T-cell (primary cell): ENCODE data around the gene DFFB. TPM values are rescaled to one million over a fixed set of nuclear protein-coding genes. Genes with fewer than 3 reads are reported as not detected.

ENCODE experiments used
- ATAC-seq, 4 experiments: fragments of 200-7000 bp in 3 of 4; fragments of 150-1000 bp in 1 of 4; cut with Tn5 transposase; replicated peaks in 1 of 4; 1 replicate in 3 of 4; 2 replicates in 1 of 4; pipeline ENCODE4 v1.10.0; 2021; ENCODE audit warnings: moderate library complexity in 3 of 4, mild to moderate bottlenecking in 2 of 4, moderate number of reproducible peaks in 1 of 4
- CTCF ChIA-PET, 2 donors: fragments of 300-600 bp; sonication (Branson Sonifier 250); formaldehyde crosslinking; loops; one replicate each; lab custom pipeline; 2022; ENCODE audit warnings: antibody characterized with exemption in 2 of 2; lab: Charles Lee
- POLR2A ChIA-PET, 2 donors: fragments of 300-600 bp; sonication (Branson Sonifier 250); formaldehyde crosslinking; loops; one replicate each; lab custom pipeline; 2022; ENCODE audit warnings: antibody characterized with exemption in 2 of 2; lab: Charles Lee
- DNase-seq, 35 experiments: peaks; one replicate each; pipeline versions ENCODE4 v3.0.0 to v3.0.0-alpha.2; 2013 to 2023
- H3K27ac ChIP-seq: one replicate; pipeline ENCODE4 v1.5.1; 2013; ENCODE audit warnings: low read length
- H3K27me3 ChIP-seq, 2 experiments: replicated peaks in 1 of 2; 1 replicate in 1 of 2; 2 replicates in 1 of 2; pipeline versions ENCODE4 v1.6.1 to v1.7.0; 2013; ENCODE audit warnings: low read length in 1 of 2, mixed read lengths in 1 of 2; ENCODE audit not compliant: control insufficient read depth in 2 of 2, insufficient read depth in 2 of 2; ENCODE audit errors: extremely low read depth in 1 of 2
- H3K36me3 ChIP-seq, 2 donors: 1 replicate in 1 of 2; 2 replicates in 1 of 2; pipeline versions ENCODE4 v1.6.1 to v1.7.0; 2013; ENCODE audit warnings: low read length in 1 of 2; ENCODE audit not compliant: control insufficient read depth in 2 of 2, insufficient read depth in 1 of 2; ENCODE audit errors: extremely low read depth in 1 of 2
- H3K4me1 ChIP-seq, 2 experiments: 1 replicate in 1 of 2; 2 replicates in 1 of 2; pipeline versions ENCODE4 v1.6.1 to v1.7.0; 2013; ENCODE audit warnings: low read length in 2 of 2, mixed read lengths in 1 of 2; ENCODE audit not compliant: insufficient read depth in 2 of 2, control insufficient read depth in 1 of 2; ENCODE audit errors: extremely low read depth in 1 of 2
- H3K4me3 ChIP-seq, 2 donors: 1 replicate in 1 of 2; 2 replicates in 1 of 2; pipeline versions ENCODE4 v1.5.1 to v1.7.0; 2013; ENCODE audit warnings: mild to moderate bottlenecking in 2 of 2, low read length in 1 of 2, moderate library complexity in 1 of 2; ENCODE audit not compliant: control insufficient read depth in 1 of 2; ENCODE audit errors: extremely low read depth in 1 of 2
- H3K9me3 ChIP-seq: 2 replicates; pipeline ENCODE4 v1.7.0; 2013
- H3K27ac Mint-ChIP-seq, 2 donors: one replicate each; pipeline ENCODE4 v1.8.0; 2020 to 2021; ENCODE audit warnings: mild to moderate bottlenecking in 2 of 2, mixed read lengths in 2 of 2
- H3K27me3 Mint-ChIP-seq, 2 donors: one replicate each; pipeline ENCODE4 v1.8.0; 2021 to 2022; ENCODE audit warnings: mixed read lengths in 2 of 2
- H3K36me3 Mint-ChIP-seq: one replicate; pipeline ENCODE4 v1.8.0; 2021; ENCODE audit warnings: mixed read lengths
- H3K4me1 Mint-ChIP-seq, 3 donors: one replicate each; pipeline ENCODE4 v1.8.0; 2020 to 2022; ENCODE audit warnings: mixed read lengths in 3 of 3, mild to moderate bottlenecking in 1 of 3
- H3K4me3 Mint-ChIP-seq, 3 donors: one replicate each; pipeline ENCODE4 v1.8.0; 2020 to 2022; ENCODE audit warnings: mild to moderate bottlenecking in 3 of 3, mixed read lengths in 3 of 3, moderate library complexity in 3 of 3
- H3K9me3 Mint-ChIP-seq, 3 donors: one replicate each; pipeline ENCODE4 v1.8.0; 2020 to 2022; ENCODE audit warnings: mixed read lengths in 3 of 3
- WGBS: methylation state at CpG from one replicate; pipeline ENCODE4 v1.1.5; 2013; ENCODE audit warnings: missing lambda C conversion rate; ENCODE audit not compliant: insufficient coverage; 5-methylcytosine and 5-hydroxymethylcytosine counted together
- total RNA-seq, 35 experiments: library from RNA in 6 of 35; stranded (reverse) in 6 of 35; fragments of 120-200 nt in 1 of 35; gene quantifications; one replicate each; pipeline versions ENCODE4 v1.2.1 to v1.2.4 and lab custom pipeline; 2013 to 2026

Gene DFFB
- total RNA-seq, 5 donors from 2014 or later (not counting 1 experiment from before 2014, with no cell fraction given) = 14.9 to 24.1 (median 18.5) TPM

DNA sequence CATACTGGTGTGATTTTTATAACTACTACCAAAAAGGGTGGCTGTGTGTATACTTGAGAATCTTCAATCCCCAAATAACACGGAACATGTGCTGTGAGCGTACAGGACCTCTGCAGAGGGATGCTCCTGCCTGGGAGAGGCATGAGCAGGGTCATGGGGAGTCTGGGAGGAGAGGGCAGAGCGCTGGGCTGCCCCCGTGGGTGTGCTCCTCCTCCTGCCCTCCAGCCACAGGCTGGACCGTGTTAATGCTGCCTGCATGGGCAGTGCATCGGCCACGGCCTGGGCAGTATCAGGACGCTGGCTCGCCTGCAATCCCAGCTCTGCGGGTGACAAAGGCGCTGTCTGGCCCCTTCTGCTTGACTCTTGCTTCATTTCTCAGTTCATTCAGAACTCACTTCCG is 6.4 kb upstream of the DFFB start:
- peaks cover 30% of the 10 kb centered on the region for H3K36me3 Mint-ChIP-seq
- ChIA-PET POLR2A (no interaction called here), CTCF (no interaction called here)
- peaks cover 18 to 40% of the 10 kb centered on the region in 2 donors for H3K36me3 ChIP-seq
- H3K27ac ChIP-seq = no peak overlapping the region
- H3K4me1 ChIP-seq = peaks cover 3 to 8% of the 10 kb centered on the region in 2 experiments
- H3K27me3 ChIP-seq = no peaks in the 10 kb centered on the region
- DNase-seq = no peak
- no peaks in the 10 kb centered on the region for H3K9me3 ChIP-seq
- H3K4me3 Mint-ChIP-seq = no peak overlapping the region
- peaks cover 15 to 17% (median 15%) of the 10 kb centered on the region in 3 donors for H3K4me1 Mint-ChIP-seq
- H3K9me3 Mint-ChIP-seq = no peaks in the 10 kb centered on the region
- ATAC-seq = no peak
- no peaks in the 10 kb centered on the region for H3K27me3 Mint-ChIP-seq
- 85% methylated on average over 8 of the region's 12 CpGs for WGBS
- no peak overlapping the region for H3K4me3 ChIP-seq
- no peak overlapping the region for H3K27ac Mint-ChIP-seq

DNA sequence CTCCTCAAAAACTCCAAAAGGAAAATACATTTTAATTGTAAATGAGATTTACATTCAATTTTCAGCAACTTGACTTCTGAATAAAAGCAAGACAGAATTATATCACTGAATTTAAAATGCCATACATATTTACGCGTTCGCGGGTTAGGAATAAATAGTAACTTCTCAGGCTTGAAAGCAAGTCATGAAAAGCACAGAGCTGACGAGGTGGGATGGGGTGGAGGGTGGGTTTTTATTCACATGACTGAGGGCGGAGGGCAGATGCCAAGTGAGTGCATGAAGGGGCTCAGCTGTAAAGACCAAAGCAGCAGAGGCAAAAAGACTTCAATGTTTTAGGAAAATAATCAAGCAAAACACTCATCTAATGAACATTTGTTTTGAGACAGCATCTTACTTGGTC is 6.0 kb upstream of the DFFB start:
- H3K4me3 ChIP-seq = no peak overlapping the region
- WGBS = 100% methylated on average over 1 of the region's 6 CpGs

DNA sequence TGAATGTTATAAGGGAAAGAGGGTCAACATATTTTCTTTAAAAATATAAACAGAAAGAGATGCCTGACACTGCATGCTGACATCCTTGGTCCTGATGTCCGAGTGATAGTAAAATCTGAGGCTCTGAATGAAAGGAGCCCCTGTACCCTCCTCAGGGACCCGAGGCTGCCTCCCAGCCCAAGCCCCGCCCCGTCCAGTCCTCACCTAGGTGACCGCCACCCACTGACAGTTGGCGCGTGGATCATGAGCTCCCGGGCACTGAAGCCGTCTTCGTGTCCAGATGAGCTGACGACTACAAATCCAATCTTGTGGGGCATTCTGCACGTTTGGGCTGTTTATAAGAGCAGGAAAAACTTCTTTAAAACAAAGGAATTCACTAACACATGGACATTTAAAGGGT is 5.2 kb upstream of the DFFB start:
- WGBS = 96% methylated on average over 9 of the region's 12 CpGs
- H3K9me3 ChIP-seq = no peaks in the 10 kb centered on the region
- peaks cover 6 to 15% of the 10 kb centered on the region in 2 experiments for H3K4me1 ChIP-seq
- no peak overlapping the region for H3K27ac ChIP-seq
- ATAC-seq (no peak), DNase-seq (no peak)
- no peaks in the 10 kb centered on the region for H3K27me3 Mint-ChIP-seq
- H3K27ac Mint-ChIP-seq = no peak overlapping the region
- no peak overlapping the region for H3K4me3 ChIP-seq
- no peak overlapping the region for H3K4me3 Mint-ChIP-seq
- H3K4me1 Mint-ChIP-seq = peaks cover 18 to 21% (median 20%) of the 10 kb centered on the region in 3 donors
- ChIA-PET CTCF (no interaction called here), POLR2A (no interaction called here)
- no peaks in the 10 kb centered on the region for H3K27me3 ChIP-seq
- H3K9me3 Mint-ChIP-seq = no peaks in the 10 kb centered on the region
- peaks cover 25% of the 10 kb centered on the region for H3K36me3 Mint-ChIP-seq
- H3K36me3 ChIP-seq = peaks cover 16 to 33% of the 10 kb centered on the region in 2 donors

More for the DNA sequence above, 6.0 kb upstream of the DFFB start:
- H3K36me3 ChIP-seq = peaks cover 18 to 40% of the 10 kb centered on the region in 2 donors
- Mint-ChIP-seq H3K4me1 (peaks cover 17 to 20% (median 19%) of the 10 kb centered on the region in 3 donors), H3K27ac (no peak overlapping the region), H3K36me3 (peaks cover 30% of the 10 kb centered on the region), H3K9me3 (no peaks in the 10 kb centered on the region), H3K27me3 (no peaks in the 10 kb centered on the region), H3K4me3 (no peak overlapping the region)
- H3K4me1 ChIP-seq = peaks cover 6 to 12% of the 10 kb centered on the region in 2 experiments
- ATAC-seq (no peak), DNase-seq (no peak)
- no peaks in the 10 kb centered on the region for H3K27me3 ChIP-seq
- ChIA-PET POLR2A (no interaction called here), CTCF (no interaction called here)
- no peaks in the 10 kb centered on the region for H3K9me3 ChIP-seq
- no peak overlapping the region for H3K27ac ChIP-seq

DNA sequence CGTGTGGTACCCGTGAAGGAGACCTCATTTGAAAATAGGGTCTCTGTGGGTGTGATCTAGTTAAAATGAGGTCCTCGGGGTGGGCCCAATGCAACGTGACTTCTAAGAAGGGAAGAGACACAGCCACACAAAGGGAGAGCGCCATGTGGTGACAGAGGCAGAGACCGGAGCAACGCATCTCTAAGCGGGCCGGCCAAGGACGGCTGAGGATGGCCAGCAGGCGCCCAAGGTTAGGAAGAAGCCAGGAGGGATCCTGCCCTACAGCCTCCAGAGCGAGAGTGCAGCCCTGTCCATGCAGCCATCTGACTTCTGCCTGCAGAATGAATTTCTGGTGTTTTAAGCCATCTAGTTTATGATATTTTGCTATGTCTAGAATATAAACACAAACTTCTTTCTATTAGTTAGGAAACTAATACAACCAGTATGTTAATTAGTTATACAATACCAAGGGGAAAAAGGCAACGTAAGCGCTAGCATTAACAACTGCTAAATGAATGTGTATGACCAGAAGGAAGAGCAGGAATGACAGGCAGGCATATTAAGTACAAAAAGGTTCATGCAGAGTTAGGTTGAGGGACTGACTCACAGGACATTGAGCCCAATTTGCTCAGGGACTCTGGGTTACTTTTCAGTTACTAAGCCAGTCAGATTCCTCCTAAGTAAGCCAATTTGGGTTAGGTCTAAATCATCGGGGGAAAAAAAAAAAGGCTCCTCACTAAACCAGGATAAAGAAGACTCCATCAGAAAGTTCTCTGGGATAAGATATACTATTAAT is 4.4 kb upstream of the DFFB start:
- Mint-ChIP-seq H3K9me3 (no peaks in the 10 kb centered on the region), H3K27ac (no peak overlapping the region), H3K27me3 (no peaks in the 10 kb centered on the region), H3K4me3 (no peak overlapping the region), H3K36me3 (peaks cover 18% of the 10 kb centered on the region), H3K4me1 (peaks cover 23 to 24% (median 23%) of the 10 kb centered on the region in 3 donors)
- H3K36me3 ChIP-seq = peaks cover 15 to 25% of the 10 kb centered on the region in 2 donors
- no peaks in the 10 kb centered on the region for H3K9me3 ChIP-seq
- no peak for DNase-seq
- H3K4me1 ChIP-seq = peaks cover 7 to 20% of the 10 kb centered on the region in 2 experiments
- ChIA-PET CTCF (no interaction called here), POLR2A (no interaction called here)
- H3K4me3 ChIP-seq = no peak overlapping the region
- peaks cover 0 to 1% of the 10 kb centered on the region in 2 experiments for H3K27me3 ChIP-seq
- 77% methylated on average over 10 of the region's 15 CpGs for WGBS
- ATAC-seq = no peak
- H3K27ac ChIP-seq = no peak overlapping the region

DNA sequence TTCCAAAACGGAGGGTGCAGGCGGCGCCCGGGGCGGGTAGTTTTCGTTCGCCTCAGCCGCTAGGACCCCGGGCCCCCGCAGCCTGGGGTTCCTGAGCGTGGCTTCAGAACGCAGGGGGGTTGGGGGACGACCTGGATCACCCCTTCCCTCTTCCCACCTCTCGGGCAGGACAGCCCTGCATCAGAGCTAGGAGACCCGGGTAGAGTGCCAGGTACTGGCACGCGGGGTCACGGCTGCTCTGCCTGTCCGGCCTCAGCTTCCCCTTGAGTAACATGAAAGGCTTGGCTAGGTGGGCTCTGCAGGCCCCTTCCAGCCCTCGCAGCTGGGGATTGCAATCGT is 484 bp downstream of the DFFB start:
- Histone ChIP-seq H3K36me3 (peaks cover 3% of the 10 kb centered on the region in 2 donors), H3K9me3 (no peaks in the 10 kb centered on the region), H3K27me3 (peaks cover 0 to 2% of the 10 kb centered on the region in 2 experiments), H3K4me3 (peak overlapping the region; percentile 65 to 78), H3K27ac (peak overlapping the region; percentile 55), H3K4me1 (peaks cover 12 to 35% of the 10 kb centered on the region in 2 experiments)
- ChIA-PET POLR2A (no interaction called here), CTCF (interaction anchor here in 1 of 2 donors (0.9 to 1.2 kb wide), 3 partner anchors 33 to 49 kb away, joined by 3 to 4 read pairs (median 4); no protein-coding TSS in a partner anchor)
- 22% methylated on average over 15 of the region's 21 CpGs for WGBS
- DNase-seq = peak in 1 of 35 experiments; percentile 2
- Mint-ChIP-seq H3K4me3 (peak overlapping the region; percentile 95 to 98 (median 95)), H3K27ac (peak overlapping the region in 1 of 2 donors; percentile 95), H3K4me1 (peaks cover 36 to 48% (median 42%) of the 10 kb centered on the region in 3 donors), H3K27me3 (no peaks in the 10 kb centered on the region), H3K36me3 (peaks cover 3% of the 10 kb centered on the region), H3K9me3 (no peaks in the 10 kb centered on the region)
- ATAC-seq = no peak

DNA sequence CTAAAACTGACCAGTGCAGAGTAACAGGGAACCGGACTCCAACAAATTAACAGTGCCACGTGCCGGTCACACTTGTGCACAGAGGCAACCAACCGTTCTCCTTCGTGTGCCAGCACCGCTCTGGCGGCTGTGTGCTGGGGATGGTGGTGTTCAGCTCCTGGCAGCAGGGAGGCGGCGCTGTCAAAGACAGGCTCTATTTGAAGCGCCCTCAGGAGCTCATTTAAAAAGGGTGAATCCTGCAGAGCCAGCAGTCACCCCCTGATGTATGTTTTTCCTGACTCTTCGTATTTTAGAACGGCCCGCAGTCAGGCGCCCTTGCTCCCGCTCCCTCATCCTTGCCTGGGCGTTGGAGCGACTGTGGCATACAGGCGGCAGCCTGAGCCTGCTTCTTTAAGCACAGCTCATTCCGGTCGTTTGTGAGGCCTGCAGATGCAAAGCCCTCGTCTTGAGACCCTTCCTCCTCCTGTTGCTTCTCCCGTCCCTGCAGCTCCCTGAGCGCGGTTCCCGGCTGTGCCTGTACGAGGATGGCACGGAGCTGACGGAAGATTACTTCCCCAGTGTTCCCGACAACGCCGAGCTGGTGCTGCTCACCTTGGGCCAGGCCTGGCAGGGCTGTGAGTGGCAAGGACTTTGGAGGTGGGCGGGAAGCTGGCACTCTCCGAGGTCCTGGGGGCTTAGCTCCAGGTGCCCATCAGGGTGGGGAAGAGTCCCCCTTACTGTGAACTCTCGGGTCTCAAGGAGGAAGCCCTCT is 1.1 kb downstream of the DFFB start:
- H3K27ac Mint-ChIP-seq = no peak overlapping the region
- CTCF ChIA-PET = interaction anchor here in 1 of 2 donors (1.0 kb wide), 1 partner anchor 41 kb away, joined by 4 read pairs; no protein-coding TSS in a partner anchor
- no peaks in the 10 kb centered on the region for H3K27me3 Mint-ChIP-seq
- WGBS = 87% methylated on average over 33 of the region's 34 CpGs
- Histone ChIP-seq H3K27me3 (peaks cover 0 to 2% of the 10 kb centered on the region in 2 experiments), H3K4me3 (peak overlapping the region; percentile 65 to 78), H3K4me1 (peaks cover 12 to 35% of the 10 kb centered on the region in 2 experiments), H3K27ac (no peak overlapping the region), H3K36me3 (peaks cover 3 to 4% of the 10 kb centered on the region in 2 donors), H3K9me3 (no peaks in the 10 kb centered on the region)
- ATAC-seq (no peak), DNase-seq (peak in 13 of 35 experiments; percentile 2 to 30 (median 13))
- H3K4me3 Mint-ChIP-seq = peak overlapping the region; percentile 95 to 98 (median 95)
- POLR2A ChIA-PET = no interaction called here
- no peaks in the 10 kb centered on the region for H3K9me3 Mint-ChIP-seq
- peaks cover 3% of the 10 kb centered on the region for H3K36me3 Mint-ChIP-seq
- peaks cover 31 to 42% (median 42%) of the 10 kb centered on the region in 3 donors for H3K4me1 Mint-ChIP-seq
